ENCODE data around the gene LRP8.

The LRP8 gene

GRCh38 chr1:53267761-53268160 lies 60.1 kb downstream of the LRP8 start:
- in situ Hi-C loops (cut with MboI; ENCODE audit: low sequenced_read_pairs): no loop called here

- in situ Hi-C loops (cut with MboI; ENCODE audit: low sequenced_read_pairs): no loop called here
Measured at GRCh38 chr1:53266038-53266437, 61.8 kb downstream of the LRP8 start.

- in situ Hi-C loops (cut with MboI; ENCODE audit: low sequenced_read_pairs): no loop called here
Measured at GRCh38 chr1:53265581-53265980, 62.3 kb downstream of the LRP8 start.

DNA sequence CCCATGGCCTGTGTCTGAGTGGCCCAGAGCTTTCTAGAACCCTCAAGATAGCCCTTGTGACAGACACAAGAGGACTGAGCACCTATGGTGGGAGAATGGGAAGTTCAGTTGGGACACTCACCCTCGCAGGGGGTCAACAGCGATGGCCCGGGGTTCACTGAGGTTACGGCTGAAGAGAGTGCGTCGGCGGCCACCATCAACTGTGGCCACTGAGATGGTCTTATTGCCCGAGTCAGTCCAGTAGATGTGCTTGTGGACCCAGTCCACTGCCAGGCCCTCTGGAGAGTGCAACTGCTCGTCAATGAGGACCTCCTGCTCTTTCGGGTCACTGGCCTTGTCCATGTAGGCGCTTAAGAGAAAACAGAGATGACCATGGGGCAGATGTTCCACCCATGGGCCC lies 63.8 kb downstream of the LRP8 start:
- in situ Hi-C loops (cut with MboI; ENCODE audit: low sequenced_read_pairs): no loop called here

DNA sequence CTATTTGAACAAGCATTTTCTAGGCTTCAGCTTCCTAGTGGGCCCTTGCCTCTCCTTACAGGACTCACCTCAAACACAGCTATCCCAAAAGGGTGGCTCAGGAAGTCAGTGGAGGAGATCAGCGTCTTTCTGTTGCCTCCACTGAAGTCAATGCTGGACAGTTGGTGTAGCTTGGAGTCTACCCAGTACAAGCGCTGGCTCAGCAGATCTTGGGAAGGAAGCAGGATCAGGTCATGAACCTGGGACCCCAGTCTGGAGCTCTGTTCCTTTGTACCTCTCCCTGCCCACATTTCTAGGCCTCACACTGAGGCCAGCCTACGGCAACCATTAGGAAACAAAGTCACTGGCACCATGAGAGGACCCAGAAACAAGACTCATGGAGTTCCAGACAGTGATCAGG lies 65.9 kb downstream of the LRP8 start:
- in situ Hi-C loops (cut with MboI; ENCODE audit: low sequenced_read_pairs): no loop called here

GRCh38 chr1:53260631-53261247 lies 67.1 kb downstream of the LRP8 start:
- in situ Hi-C loops (cut with MboI; ENCODE audit: low sequenced_read_pairs): no loop called here

DNA sequence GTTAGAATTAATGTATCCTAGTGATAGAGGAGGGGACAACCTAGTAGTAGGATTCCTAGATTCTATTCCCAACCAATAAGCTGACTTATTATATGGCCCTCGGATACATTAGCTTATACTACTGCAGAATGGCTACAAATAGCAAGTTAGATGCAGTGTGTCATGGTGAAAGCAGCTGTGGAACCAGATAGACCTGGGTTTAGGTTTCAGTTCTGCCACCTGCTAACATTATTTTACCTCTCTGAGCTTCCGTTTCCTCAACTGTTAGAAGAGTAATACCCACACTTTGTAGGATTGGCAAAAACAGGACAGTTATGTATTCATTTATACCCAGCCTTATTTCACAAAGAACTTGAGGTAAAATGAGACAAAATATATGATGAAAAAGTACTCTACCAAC lies 67.9 kb downstream of the LRP8 start:
- in situ Hi-C loops (cut with MboI; ENCODE audit: low sequenced_read_pairs): no loop called here

DNA sequence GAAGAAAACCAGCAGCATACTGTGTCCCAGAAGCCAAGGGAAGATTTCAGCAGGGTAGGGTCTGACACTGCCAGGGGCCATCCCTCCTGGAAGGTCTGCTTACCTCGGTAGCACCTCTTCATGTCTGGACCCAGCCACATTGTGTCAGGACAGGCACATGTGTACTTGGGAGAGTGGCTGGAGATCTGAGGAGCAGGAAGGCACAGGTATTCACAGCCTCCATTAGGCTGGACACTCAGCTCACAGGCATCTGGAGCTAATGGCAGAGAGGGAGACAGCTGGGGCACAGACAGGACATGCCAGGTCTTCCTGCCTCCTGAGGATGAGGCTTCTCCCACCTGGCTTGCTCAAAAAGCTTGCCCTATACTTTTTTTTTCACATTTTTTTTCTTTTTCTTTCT lies 69.7 kb downstream of the LRP8 start:
- in situ Hi-C loops (cut with MboI; ENCODE audit: low sequenced_read_pairs): no loop called here

DNA sequence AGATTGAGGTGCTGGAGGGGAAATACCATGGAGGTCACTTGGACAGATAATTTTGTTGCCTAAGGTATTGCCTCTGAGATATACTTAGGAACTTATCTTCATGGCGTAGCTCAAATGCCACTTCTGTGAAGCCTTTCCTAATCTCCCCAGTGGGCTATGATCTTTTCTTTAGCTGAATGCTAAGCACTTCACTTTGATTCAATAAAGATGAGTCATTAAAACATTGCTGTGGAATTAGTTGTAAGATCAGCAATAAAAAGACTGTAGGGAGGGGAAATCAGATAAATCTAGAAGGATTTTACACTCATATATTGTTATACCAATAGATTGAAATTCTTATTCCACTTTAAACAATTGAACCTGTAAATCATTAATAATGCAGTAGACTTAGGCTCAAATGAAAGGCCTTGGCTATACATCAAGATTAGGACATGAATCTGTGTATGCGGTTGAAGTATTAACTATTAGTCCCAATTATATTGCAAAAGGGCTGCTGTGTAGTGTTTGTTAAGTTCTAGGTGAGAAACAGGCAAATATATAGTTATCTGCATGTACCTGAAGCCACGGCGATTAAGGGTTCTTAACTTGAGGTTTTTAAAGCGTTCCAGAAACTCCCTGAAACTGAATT lies 70.3 kb downstream of the LRP8 start:
- in situ Hi-C loops (cut with MboI; ENCODE audit: low sequenced_read_pairs): no loop called here

- in situ Hi-C loops (cut with MboI; ENCODE audit: low sequenced_read_pairs): no loop called here
Measured at GRCh38 chr1:53256511-53257453, 71.1 kb downstream of the LRP8 start.

DNA sequence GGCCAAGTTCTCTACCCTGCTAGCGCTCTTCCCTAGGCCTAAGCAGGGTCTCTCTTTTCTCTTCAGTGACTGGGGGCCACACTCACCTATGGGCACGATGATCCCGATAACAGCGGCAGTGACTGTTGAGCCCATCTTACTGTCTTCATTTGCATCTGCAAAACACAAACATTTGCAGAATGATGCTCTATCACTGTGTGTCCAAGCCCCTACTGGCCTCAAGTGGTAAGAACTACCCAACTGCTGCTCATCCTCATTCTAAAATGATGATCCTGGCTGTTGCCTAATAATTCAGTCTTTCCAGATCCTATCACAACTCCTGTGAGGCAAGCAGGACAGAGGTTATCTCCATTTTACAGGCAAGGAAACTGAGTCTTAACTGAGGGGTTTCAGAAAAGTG lies 72.8 kb downstream of the LRP8 start:
- in situ Hi-C loops (cut with MboI; ENCODE audit: low sequenced_read_pairs): no loop called here

- in situ Hi-C loops (cut with MboI; ENCODE audit: low sequenced_read_pairs): no loop called here
Measured at GRCh38 chr1:53254011-53254640, 73.7 kb downstream of the LRP8 start.

GRCh38 chr1:53250325-53250724 lies 77.5 kb downstream of the LRP8 start:
- in situ Hi-C loops (cut with MboI; ENCODE audit: low sequenced_read_pairs): no loop called here

DNA sequence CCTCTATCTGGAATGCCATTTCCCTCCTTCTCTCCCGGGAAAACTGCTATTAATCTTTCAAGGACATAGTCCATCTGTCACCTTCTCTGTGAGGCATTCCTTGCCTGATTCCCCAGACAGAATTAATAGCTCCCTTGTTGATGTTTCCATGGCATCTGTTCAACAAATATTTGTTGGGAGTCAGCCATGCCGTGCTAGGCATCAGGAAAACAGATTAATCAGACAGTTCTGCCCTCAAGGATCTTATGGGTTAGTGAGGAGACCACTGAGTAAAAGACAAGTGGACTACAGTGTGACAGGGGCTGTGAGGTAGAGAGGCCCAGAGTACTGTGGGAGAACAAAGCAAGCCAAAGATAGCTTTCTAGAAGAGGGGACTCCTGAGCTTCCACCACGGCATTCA lies 78.2 kb downstream of the LRP8 start:
- in situ Hi-C loops (cut with MboI; ENCODE audit: low sequenced_read_pairs): no loop called here

DNA sequence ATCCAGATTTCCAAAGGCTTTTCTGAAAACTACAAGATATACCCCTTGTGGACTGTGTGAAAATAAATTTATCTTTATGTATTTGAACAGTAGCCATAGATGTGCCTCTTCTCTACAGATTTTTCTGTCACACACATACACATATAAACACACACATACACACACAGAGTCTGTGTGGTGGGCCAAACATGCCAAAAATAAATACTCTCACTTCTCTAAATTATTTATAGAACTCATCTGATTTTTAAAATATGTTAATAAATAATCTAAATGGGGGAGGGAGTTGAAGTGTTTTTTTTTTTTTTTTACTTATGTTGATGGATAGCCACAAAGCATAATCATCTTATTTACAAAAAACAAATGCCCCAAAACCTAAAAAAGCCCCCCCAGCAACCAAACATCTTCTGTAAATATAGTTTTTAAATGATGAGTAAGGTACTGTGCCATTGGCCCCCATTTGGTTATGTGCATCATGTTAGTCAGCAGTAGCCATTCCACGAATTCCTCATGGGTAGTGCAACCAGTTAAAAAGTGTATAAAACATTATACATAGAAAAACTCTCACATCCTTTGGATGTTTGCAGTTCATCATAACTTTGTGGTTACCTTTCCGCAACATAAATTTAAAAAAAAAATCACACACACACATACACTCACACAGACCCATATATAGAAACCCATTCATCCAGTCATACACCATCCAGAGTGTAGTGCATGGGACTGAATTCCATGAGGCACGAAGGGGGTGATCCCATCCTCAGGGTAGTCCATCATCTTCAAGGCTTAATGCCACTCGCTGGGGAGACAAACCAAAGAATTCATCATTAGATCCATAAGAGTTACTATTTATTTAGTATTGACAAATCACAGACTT lies 81.4 kb downstream of the LRP8 start:
- in situ Hi-C loops (cut with MboI; ENCODE audit: low sequenced_read_pairs): no loop called here

DNA sequence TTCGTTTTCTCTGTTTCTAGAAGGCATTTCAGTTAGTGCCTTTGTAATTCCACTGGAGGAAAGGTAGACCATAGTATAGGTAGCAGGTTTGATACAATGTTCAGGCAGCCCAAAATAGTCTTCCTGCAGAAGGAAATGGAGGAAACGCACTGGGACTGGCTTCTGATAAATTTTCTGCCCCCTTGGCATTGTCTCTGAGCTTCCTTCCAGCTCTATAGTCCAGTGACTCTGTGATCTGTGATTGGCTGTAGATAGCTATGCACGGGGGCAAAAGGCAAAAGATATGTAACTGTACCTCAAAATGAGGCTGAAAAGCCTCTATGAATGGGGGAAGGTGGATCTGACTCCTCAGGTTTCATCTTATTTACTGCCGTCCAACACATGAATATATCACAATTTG lies 83.7 kb downstream of the LRP8 start:
- in situ Hi-C loops (cut with MboI; ENCODE audit: low sequenced_read_pairs): no loop called here

- in situ Hi-C loops (cut with MboI; ENCODE audit: low sequenced_read_pairs): no loop called here
Measured at GRCh38 chr1:53242381-53242780, 85.5 kb downstream of the LRP8 start.

DNA sequence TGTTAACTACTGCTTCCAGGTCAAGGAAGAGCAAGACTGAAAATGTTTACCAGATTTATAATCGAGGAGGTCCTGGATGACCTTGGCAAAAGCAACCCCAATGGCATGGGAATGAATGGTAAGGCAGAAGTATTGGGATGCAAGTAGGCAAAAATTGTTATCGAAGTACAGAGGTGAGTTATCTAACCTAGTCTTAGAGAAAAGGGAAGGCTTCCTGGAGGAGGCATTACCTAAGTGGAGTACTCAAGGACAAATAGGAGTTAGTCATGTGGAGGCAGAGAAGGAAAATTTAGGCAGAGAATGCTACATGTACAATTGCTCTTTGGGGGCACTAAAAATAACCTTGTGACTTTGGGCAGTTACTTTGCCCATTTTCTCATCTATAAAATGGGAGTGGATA lies 86.0 kb downstream of the LRP8 start:
- in situ Hi-C loops (cut with MboI; ENCODE audit: low sequenced_read_pairs): no loop called here

- in situ Hi-C loops (cut with MboI; ENCODE audit: low sequenced_read_pairs): no loop called here
Measured at GRCh38 chr1:53238197-53239155, 89.4 kb downstream of the LRP8 start, which contains the start of gene MAGOH. Gene MAGOH, minus strand, starts transcription at chr1:53238518. Its CDS starts 70 bp downstream, at chr1:53238448.

Measured in HL-60/S4 treated with phorbol 12-myristate 13-acetate at 8.2 ng/mL for 4 days and 3 days (cell line).